Amniotic epithelial cell (primary cell): Measurements from ENCODE around the gene ARHGAP8.
A peak's percentile ranks its signal among the peaks of the same experiment; 100 is the strongest.
"Not testable (repeated sequence)": the region's sequence is repeated elsewhere in the genome, so short reads cannot be mapped to it uniquely, and the experiment has no call there.

Experiments
- DNase-seq: peaks from one replicate; pipeline ENCODE4 v3.0.0-alpha.2; 2010; ENCODE audit warnings: low read depth

ARHGAP8 gene

DNA sequence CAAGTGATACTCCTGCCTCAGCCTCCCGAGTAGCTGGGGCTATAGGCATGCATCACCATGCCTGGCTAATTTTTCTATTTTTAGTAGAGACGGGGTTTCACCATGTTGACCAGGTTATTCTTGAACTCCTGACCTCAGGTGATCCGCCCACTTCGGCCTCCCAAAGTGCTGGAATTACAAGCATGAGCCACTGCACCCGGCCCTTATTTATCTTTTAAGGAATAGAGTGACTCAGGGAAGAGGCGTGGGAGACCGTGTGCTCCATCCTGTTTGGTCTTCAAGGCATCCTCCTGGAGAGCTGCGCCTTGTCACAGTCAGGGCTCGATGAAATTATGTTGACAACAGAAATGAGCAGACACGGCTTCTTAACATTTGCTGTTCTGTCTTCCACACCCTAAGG, 12.7 kb upstream of the ARHGAP8 start:
- peak; percentile 76 for DNase-seq

- no peak for DNase-seq
These were observed 12.1 kb upstream of the ARHGAP8 start for GRCh38 chr22:44740307-44740706.

DNA sequence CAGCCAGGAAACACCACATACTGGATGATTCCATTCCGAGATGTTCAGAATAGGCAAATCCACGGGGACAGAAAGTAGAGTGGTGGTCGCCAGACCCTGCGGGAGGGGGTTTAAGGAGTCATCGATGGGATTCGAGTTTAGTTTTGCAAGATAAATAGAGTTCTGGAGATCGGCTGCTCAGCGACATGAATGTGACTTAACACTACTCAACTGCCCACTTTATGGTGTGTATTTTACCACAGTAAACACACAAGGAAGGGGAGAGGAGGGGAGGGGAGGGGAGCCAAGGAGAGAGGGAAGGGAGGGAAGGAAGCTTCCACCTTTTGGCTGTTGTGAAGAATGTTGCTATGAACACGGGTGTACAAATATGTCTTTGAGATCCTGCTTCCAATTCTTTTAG, 10.4 kb upstream of the ARHGAP8 start:
- DNase-seq, result no peak

DNA sequence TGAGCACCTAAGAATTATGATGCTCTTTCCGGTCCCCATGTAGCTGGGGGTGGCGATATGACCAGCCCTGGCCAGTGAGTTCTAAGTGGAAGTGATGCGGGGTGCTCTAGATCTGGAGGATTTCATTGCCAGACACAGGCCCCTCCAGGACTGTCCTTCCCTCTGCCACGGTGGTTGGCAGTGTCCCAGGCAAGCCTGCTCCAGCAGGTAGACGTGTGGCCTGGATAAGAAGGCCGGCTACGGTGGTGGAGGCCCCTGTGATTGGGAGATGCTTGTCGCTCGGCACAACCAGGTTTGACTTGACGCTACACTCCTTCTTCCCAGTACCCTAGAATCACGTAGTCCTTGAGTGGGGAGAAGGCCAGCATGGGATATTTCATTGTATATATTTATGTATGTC, 9.1 kb upstream of the ARHGAP8 start:
- DNase-seq, result no peak

- peak; percentile 18 for DNase-seq
These were observed 8.6 kb upstream of the ARHGAP8 start for GRCh38 chr22:44743804-44744211.

DNA sequence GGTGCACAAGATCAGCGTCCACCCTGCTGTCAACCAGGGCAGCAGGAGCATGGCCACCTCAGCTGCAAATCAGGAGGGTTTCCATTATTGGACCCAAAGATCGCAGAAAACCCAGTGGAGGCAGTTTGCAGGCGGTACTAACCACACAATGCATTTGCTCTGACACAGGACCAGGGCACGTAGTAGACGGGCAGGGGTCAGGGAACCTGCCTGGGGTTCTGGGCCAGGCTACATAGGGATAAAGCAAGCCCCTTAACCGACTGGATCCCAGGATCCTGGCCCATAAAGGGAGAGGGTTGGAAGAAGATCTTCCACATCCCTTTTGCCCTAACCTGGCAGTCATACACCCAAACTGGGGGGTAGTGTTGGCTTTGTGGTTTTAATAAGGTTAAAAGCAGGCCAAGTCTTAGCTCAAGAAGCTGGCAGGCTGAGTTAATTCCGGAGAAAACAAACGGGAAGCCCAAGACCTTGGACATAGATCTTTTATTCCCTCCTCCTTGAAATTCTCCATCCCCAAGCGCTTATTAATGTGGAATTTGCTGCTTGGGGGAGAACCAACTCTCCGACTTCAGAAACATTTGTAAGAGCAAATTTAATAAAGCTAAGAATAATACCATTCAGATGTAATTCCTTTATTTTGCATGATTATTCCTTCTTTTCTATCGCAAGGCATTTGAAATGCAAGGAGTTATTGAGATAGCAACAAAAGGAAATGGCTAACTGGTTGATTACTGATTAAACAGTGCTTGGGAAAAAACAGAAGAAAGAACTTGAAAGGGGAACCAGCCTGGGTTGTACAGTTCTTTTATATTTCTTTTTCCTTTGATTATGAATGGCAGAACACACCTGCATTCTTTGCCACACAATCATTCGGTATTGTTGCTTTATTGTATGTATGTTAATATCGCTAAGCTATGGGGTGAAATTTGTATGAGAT, 6.3 kb upstream of the ARHGAP8 start:
- DNase-seq, result no peak

DNA sequence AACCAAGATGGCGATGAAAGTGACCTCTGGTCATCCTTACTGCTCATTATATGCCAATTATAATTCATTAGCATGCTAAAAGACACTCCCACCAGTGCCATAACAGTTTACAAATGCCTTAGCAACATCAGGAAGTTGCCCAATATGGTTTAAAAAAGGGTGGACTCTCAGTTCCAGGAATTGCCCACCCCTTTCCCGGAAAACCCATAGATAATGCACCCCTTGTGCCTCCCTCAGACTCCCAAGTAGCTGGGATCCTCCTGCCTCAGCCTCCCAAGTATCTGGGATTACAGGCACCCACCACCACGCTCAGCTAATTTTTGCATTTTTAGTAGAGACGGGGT, 4.6 kb upstream of the ARHGAP8 start:
- not testable (repeated sequence) for DNase-seq

DNA sequence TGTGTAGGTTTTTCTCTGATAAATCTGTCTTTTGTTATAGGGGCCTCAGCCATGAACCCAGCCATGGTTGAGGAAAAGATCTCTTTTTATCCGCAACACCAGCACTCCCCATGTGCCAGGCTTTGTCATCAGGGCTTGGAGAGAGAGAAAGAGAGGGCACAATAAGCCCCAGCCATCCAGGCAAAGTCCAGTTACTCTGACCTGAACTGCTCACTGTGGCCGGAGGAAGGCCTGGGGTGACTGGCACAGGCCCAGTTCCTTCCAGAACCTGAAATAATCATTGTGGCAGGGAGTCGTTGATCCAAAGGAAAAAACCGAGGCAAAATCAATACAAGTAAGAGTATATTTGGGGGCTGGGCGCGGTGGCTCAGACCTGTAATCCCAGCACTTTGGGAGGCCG, 3.9 kb upstream of the ARHGAP8 start:
- no peak for DNase-seq

DNA sequence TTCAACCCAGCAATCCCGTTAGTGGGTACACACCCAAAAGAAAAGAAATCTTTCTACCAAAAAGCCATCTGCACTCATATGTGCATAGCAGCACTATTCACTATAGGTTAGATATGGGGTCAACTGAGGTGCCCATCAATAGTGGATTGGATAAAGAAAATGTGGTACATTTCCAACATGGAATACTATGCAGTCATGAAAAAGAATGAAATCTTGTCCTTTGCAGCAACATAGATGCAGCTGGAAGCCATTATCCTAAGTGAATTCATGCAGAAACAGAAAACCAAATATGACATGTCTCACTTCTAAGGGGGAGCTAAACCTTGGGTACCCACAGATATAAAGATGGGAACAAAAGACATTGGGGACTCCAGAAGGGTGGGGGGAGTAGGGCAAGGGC, 1.9 kb upstream of the ARHGAP8 start:
- no peak for DNase-seq

DNA sequence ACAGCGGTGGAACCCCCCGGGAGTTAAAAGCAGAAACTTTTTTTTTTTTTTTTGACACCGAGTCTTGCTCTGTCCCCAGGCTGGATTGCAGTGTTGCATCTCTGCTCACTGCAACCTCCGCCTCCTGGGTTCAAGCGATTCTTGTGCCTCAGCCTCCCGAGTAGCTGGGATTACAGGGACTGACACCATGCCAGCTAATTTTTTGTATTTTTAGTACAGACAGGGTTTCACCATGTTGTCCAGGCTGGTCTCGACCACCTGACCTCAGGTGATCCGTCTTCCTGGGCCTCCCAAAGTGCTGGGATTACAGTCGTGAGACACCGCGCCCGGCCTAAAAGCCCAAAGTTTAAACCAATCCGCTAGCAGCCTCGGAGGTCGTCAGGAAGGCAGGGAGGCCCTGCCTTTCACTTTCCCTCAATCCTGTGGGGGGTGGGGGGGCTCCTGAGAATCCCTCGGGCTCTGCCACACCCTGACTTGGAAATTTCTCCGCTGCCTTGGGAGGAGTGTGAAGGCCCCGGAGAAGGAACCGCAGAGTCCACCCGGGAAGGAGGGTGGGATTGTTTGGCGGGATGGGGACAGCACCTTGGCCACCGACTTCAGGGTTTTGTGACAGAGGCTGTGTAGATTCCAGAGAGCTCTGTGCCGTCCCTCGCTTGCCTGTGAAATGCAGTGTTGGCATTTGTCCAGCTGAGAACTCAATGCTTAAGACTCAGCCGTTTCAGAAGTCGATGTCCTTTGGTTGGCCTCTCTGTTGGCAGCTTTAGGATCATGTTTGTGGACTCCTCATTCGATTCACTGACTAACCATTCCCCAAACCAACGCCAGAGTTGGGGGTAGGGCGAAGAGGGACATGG, 1.0 kb downstream of the ARHGAP8 start:
- DNase-seq, result peak; percentile 16

- DNase-seq, result no peak
These were observed 2.6 kb downstream of the ARHGAP8 start for GRCh38 chr22:44754998-44755397.

- DNase-seq, result no peak
These were observed 3.0 kb downstream of the ARHGAP8 start for GRCh38 chr22:44755417-44755816.

GRCh38 chr22:44755956-44756361, 3.6 kb downstream of the ARHGAP8 start:
- DNase-seq, result no peak

GRCh38 chr22:44758344-44758973, 6.1 kb downstream of the ARHGAP8 start:
- peak; percentile 31 for DNase-seq

GRCh38 chr22:44759001-44759400, 6.6 kb downstream of the ARHGAP8 start:
- DNase-seq, result no peak

DNA sequence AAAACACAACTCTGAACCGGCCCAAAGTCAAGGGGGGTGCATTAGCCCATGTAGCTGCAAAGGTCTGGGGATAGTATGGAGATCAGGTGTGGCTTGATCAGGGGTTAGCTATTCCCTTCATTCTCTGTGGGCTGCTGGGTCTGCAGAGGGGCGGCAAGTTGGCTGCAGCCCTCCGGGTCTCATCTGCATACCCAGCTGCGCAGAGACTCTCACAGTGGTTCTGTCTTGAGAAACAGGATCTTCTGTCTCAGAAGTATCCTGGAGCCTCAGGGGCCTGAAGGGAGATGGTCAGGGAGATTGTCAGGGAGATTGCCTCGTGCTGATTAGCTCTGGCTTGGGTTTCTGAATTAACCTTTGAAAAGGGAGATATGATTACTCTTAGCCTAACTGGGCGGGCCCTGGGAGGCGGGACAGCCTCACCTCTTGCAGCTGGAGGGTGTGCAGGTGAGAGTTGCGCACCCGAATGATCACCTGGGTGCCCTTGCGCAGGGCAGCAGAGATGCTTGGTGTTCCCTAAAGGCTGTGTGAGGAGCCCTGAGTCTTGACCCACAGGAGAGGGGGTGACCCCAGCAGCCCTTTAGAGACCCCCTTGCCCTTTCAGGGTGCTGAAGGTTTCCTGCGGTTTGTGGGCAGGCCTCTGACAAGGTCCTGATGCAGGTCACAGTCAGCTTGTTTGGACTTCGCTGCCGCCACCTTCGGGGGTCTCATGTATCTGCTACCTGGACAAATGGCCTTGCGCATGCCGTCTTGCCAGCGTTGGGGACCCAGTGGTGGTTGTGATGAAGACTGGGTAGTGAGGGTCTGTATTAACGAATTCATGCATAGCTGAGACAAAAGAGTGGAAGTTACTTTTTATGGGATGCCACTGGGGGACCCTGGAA, 7.3 kb downstream of the ARHGAP8 start:
- no peak for DNase-seq

GRCh38 chr22:44760476-44760875, 8.1 kb downstream of the ARHGAP8 start:
- no peak for DNase-seq

- no peak for DNase-seq
These were observed 8.7 kb downstream of the ARHGAP8 start for GRCh38 chr22:44761025-44761424.

- no peak for DNase-seq
These were observed 12.0 kb downstream of the ARHGAP8 start for GRCh38 chr22:44764373-44764772.

DNA sequence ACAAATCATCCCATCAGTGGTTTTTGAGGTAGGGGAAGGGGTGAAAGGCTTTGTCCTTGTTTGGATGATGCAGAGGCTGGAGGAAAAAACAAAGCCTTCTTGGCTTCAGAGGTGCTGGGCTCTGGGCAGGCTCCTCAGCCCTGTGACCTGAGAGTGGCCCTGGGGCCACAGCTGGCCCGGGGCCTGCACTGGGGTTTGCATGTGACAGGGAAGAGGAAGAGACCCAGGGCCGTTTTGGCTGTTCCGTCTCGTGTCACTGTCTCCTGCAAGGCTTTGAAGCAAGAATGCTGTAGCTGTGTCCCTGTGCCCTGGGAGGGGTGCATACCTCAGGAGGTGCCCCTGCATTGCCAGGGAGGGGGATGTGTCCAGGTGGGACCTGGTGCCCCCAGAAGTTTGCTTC, 12.6 kb downstream of the ARHGAP8 start:
- DNase-seq, result no peak

GRCh38 chr22:44765571-44766285, 13.4 kb downstream of the ARHGAP8 start:
- DNase-seq, result no peak
